Subcutaneous adipose tissue (tissue), 4 donors: ENCODE measurements around the gene PLA2G2A. TPM values are rescaled to one million over a fixed set of nuclear protein-coding genes. Genes with fewer than 3 reads are reported as not detected.

Experiments
- total RNA-seq, 4 donors: library from RNA; depleted of rRNA; stranded (reverse); fragments of >200 nt; gene quantifications; one replicate each; pipeline ENCODE4 v1.1.0, GENCODE V29; 2016
- TF ChIP-seq, protein P1 (sequence below): fragments of 450-650 bp; IDR thresholded peaks from one replicate; pipeline ENCODE4 v1.5.1; 2016; ENCODE audit warnings: low read depth, mild to moderate bottlenecking, control low read depth, antibody characterized with exemption, moderate library complexity

PLA2G2A gene
- total RNA-seq, 4 donors from 2014 or later = 214 to 1,021 (median 701) TPM

DNA sequence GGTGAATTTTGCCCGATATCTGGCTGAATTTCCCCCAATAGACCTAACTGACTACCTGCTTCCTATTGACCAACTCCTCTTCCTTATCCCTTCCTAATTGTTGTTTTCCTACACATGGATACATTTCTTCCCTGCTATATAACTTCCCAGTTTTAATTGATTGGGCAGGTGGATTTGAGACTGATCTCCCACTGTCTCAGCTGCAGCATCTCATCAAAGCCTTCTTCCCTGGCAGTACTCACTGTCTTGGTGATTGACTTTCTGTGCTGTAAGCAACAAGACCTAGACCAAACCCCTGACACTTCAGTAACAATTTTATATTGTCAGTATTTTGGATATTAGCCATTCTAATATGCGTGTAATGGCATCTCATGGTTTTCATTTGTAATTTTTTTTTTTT is 11.3 kb upstream of the PLA2G2A start:
- TF ChIP-seq, protein P1, sequence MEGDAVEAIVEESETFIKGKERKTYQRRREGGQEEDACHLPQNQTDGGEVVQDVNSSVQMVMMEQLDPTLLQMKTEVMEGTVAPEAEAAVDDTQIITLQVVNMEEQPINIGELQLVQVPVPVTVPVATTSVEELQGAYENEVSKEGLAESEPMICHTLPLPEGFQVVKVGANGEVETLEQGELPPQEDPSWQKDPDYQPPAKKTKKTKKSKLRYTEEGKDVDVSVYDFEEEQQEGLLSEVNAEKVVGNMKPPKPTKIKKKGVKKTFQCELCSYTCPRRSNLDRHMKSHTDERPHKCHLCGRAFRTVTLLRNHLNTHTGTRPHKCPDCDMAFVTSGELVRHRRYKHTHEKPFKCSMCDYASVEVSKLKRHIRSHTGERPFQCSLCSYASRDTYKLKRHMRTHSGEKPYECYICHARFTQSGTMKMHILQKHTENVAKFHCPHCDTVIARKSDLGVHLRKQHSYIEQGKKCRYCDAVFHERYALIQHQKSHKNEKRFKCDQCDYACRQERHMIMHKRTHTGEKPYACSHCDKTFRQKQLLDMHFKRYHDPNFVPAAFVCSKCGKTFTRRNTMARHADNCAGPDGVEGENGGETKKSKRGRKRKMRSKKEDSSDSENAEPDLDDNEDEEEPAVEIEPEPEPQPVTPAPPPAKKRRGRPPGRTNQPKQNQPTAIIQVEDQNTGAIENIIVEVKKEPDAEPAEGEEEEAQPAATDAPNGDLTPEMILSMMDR = no peak

DNA sequence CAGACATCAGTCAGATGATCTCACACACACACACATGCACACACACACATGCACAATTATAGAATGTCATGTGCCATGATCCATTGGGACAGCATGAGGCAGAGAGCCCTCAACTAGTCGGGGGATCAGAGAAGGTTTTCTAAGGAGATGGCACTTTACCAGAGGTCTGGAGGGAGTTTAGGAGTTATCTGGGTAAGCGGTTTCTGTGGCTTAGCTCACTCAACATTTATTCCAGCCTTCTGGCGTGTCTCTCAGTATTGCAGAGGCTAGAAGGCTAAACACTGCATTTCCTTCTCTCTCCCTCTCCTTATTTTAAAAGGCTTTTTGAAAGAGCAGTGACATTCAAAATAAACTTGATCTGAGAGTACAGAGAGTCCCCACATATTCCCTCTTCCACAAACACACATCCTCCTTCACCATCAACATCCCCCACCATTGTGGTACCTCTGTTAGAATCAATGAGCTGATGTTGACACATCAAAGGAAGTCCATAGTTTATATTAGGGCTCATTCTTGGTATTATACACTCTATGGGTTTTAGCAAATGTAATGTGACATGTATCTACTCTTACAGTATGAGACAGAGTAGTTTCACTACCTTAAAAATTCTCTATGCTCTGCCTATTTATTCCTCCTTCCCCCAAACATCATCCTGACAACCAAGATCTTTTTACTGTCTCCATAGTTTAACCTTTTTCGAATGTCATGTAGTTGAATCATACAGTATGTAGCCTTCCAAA is 9.0 kb upstream of the PLA2G2A start:
- TF ChIP-seq, protein P1 = no peak

- TF ChIP-seq, protein P1 = no peak
Observed at GRCh38 chr1:19987719-19988118, 8.3 kb upstream of the PLA2G2A start.

DNA sequence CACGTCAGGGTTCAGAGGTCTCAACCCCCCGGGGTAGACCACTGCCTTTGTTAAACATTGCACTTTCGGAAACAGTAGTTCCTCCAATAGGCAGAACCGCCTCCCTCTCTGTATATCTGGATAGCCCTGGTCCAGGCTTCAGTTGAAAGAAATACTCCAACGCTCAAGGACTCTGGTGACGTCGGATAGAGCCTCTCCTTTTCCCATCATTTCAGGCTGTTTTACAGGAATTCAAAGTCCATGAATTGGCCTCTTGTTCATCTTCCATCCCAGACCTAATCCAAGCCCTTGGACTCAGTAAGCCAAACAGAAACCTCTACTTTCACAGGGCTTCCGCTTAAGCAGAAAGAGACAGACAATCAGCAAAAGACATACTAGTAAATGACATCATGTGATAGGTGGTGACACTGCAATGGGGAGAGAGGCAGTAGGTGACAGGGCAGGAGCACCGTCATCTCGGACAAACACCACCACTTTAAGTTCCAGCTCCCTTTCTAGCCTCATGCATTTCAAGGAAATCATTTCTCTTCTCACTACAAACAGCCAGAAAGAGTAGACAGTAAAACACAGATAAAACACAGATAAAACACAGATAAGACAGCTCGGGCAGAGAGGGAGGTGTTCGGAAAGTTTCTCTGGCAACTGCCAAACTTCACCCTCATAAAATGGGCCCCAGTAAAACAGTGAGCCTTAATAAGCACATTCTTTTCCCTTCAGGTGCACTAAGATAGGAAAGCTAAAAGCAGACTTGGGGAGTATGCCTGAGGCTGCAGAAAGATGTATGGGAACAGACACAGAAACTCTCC is 2.3 kb upstream of the PLA2G2A start:
- TF ChIP-seq, protein P1 = no peak

DNA sequence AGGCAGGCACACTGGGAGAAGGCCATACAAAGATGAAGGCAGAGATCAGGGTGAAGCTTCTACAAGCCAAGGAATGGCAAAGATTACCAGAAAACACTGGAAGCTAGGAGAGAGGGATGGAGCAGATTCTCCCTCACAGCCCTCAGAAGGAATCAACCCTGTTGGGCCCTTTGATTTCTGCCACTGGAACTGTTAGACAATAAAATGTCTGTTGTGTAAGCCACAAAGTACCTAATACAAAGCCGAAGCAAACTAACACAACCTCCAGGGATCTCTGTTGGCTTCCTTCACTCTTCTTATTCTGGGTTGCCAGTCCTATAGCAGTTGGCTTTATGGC is 1.7 kb upstream of the PLA2G2A start:
- TF ChIP-seq, protein P1 = no peak

- TF ChIP-seq, protein P1 = no peak
Observed at GRCh38 chr1:19980314-19980713, 896 bp upstream of the PLA2G2A start.

GRCh38 chr1:19978143-19978542 is 1.3 kb downstream of the PLA2G2A start:
- TF ChIP-seq, protein P1 = no peak
